GM12891 (cell line): Measurements from ENCODE around the gene EGFR.

Experiments used
- DNase-seq: peaks from one replicate; pipeline ENCODE4 v3.0.0; 2011; ENCODE audit warnings: low spot score; ENCODE audit not compliant: insufficient read length
- FAIRE-seq: peaks from 2 replicates; lab custom pipeline; 2011; peaks lifted over from hg19 to GRCh38; lab: Jason Lieb, UNC
- PAX5 ChIP-seq: IDR thresholded peaks from 2 replicates; pipeline ENCODE4 v1.6.1; 2011; ENCODE audit warnings: low read length, moderate library complexity, mild to moderate bottlenecking; ENCODE audit not compliant: insufficient read depth, severe bottlenecking
- POLR2A ChIP-seq: IDR thresholded peaks from 2 replicates; pipeline ENCODE4 v1.6.1; 2011; ENCODE audit warnings: low read depth, low read length, control low read depth
- POLR2AphosphoS5 ChIP-seq: IDR thresholded peaks from 2 replicates; pipeline ENCODE4 v1.6.1; 2011; ENCODE audit warnings: low read depth, low read length, control low read depth
- POU2F2 ChIP-seq: IDR thresholded peaks from 2 replicates; pipeline ENCODE4 v1.6.1; 2011; ENCODE audit warnings: low read depth, mild to moderate bottlenecking, control low read depth, low read length, moderate library complexity
- SPI1 ChIP-seq: IDR thresholded peaks from 2 replicates; pipeline ENCODE4 v1.6.1; 2011; ENCODE audit warnings: low read depth, low read length, control low read depth
- TAF1 ChIP-seq: IDR thresholded peaks from 2 replicates; pipeline ENCODE4 v1.6.1; 2011; ENCODE audit warnings: low read depth, low read length, control low read depth

Gene EGFR

DNA sequence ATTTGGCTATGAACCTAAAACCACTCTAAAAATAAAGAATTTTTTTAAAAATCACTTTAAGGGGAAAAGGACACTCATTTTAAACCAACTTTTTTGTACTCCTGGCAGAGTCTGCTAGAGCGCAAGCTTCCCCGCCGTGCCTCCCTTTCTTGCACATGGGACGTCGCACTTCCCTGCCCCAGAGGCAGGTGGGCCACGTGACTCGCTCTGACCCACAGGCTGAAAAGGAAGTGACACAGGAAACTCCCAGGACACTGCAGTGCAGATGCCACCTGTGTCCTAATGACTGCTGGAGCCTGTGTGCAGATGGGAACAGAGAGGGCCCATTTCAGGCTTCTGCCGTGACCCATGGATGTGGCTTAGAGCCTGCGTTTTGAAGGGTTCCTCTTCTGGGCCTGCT lies 204.2 kb downstream of the EGFR start:
- no peak for FAIRE-seq
- DNase-seq: no peak
- TF ChIP-seq SPI1 (no peak), POLR2A (no peak)

DNA sequence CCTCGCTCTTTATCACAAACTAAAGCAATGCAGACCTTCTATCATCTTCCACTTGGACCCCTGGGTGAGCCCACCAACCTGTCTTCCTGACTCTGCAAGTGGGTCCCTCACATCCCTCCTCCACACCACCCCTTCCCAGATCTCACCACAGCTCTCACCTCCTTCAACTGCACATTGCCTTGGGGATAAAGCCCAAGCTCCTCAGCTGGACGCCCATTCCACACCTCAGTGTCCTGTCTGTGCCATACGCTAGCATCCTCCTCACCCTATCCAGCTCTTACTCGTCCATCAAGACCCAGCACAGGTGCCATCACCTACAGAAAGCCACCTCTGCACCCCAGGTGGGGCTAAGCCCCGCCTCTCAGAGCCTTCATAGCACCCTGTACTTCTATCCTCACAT lies 205.3 kb downstream of the EGFR start:
- DNase-seq (no peak), FAIRE-seq (no peak)
- no peak for TF ChIP-seq TAF1

DNA sequence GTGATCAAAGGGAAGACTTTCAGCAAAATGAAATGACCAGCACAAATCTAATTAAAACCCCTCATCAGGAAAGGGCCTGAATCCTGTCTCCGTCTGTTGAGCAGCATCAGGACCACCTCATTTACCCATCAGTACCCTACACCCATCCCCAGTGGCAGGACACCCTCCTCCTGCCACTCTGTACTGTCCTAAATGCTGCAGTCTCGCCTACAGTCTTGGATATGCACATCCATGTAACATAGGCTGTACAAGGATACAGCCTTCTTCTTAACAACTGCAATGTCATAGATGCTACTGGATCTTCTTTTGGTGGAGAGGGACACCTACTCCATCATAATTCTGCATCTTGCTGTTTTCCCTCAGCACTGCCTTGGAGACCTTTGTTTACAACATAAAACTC lies 206.0 kb downstream of the EGFR start:
- TF ChIP-seq POLR2A: no peak
- TF ChIP-seq POLR2AphosphoS5: no peak
- no peak for TF ChIP-seq TAF1
- no peak for TF ChIP-seq PAX5
- no peak for TF ChIP-seq POU2F2
- TF ChIP-seq SPI1: no peak
- DNase-seq (no peak), FAIRE-seq (no peak)

- DNase-seq (no peak), FAIRE-seq (no peak)
- TF ChIP-seq SPI1 (no peak), POLR2AphosphoS5 (no peak), TAF1 (no peak), POU2F2 (no peak), PAX5 (no peak), POLR2A (no peak)
Observed at GRCh38 chr7:55230014-55230413, 211.2 kb downstream of the EGFR start.

- DNase-seq (no peak), FAIRE-seq (no peak)
- TF ChIP-seq POLR2AphosphoS5: no peak
- TF ChIP-seq SPI1: no peak
- no peak for TF ChIP-seq POLR2A
- TF ChIP-seq POU2F2: no peak
- no peak for TF ChIP-seq TAF1
- TF ChIP-seq PAX5: no peak
Observed at GRCh38 chr7:55231736-55232280, 213.0 kb downstream of the EGFR start.

GRCh38 chr7:55233001-55233400 lies 214.2 kb downstream of the EGFR start:
- no peak for DNase-seq
- TF ChIP-seq POLR2A: no peak
- no peak for TF ChIP-seq SPI1
- TF ChIP-seq TAF1: no peak
- no peak for TF ChIP-seq PAX5
- no peak for TF ChIP-seq POLR2AphosphoS5
- no peak for TF ChIP-seq POU2F2
- no peak for FAIRE-seq

- FAIRE-seq: no peak
- no peak for DNase-seq
- no peak for TF ChIP-seq POU2F2
- no peak for TF ChIP-seq POLR2AphosphoS5
- TF ChIP-seq PAX5: no peak
- TF ChIP-seq POLR2A: no peak
- TF ChIP-seq TAF1: no peak
- no peak for TF ChIP-seq SPI1
Observed at GRCh38 chr7:55234408-55234807, 215.6 kb downstream of the EGFR start.

DNA sequence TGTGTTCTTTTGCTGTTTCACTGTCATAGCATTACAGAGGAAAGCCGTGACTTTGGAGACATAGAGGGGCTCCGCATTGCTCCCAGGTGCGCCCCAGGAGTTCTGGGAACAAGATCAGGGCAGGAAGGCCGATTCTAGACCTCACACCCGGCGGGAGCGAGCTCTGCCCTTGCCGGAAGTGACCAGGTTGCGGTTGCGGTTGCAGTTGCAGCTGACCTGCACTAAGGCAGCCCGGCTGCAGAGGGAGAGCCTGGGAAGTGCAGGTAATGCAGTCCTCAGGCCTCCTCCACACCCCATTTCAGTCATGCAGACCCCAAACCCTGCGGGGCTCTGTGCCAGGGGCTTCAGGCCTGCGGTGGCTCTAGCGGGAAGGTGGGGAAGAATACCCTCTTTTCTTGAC lies 216.3 kb downstream of the EGFR start:
- no peak for FAIRE-seq

GRCh38 chr7:55235801-55236200 lies 217.0 kb downstream of the EGFR start:
- FAIRE-seq (no peak), DNase-seq (no peak)
- no peak for TF ChIP-seq POLR2AphosphoS5
- TF ChIP-seq SPI1: no peak
- no peak for TF ChIP-seq PAX5
- TF ChIP-seq POU2F2: no peak
- no peak for TF ChIP-seq TAF1
- TF ChIP-seq POLR2A: no peak

More for the DNA sequence above, 216.3 kb downstream of the EGFR start:
- no peak for DNase-seq
- TF ChIP-seq SPI1: no peak
- no peak for TF ChIP-seq POLR2A
- TF ChIP-seq POU2F2: no peak
- no peak for TF ChIP-seq POLR2AphosphoS5
- no peak for TF ChIP-seq TAF1
- no peak for TF ChIP-seq PAX5

DNA sequence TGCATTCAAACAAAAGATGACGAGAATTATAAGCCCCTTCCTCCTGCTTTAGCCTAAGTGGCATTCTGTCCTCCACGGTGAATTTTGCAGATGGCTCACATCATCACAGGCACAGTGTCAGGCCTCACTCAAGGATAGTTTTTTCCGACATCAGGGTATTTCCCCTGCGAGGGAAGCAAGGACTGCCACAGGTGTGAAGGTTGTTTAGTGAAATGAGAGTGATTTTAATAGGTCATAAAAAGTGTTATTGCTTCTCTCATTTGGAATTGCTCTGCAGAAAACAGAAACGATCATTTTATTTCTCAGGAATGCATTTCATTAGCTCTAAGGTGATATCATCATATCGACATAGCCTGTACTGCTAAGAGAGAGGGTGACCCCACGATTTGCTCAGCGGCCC lies 217.7 kb downstream of the EGFR start:
- DNase-seq: no peak
- no peak for FAIRE-seq
- TF ChIP-seq TAF1 (no peak), POLR2A (no peak), POU2F2 (no peak), SPI1 (no peak), POLR2AphosphoS5 (no peak), PAX5 (no peak)
